ENCODE measurements around the gene AHCYL2. TPM values are rescaled to one million over a fixed set of nuclear protein-coding genes. Genes with fewer than 3 reads are reported as not detected.
A peak's percentile ranks its signal among the peaks of the same experiment; 100 is the strongest.

AHCYL2 gene
- total RNA-seq, 1 experiment from 2014 or later: 17.0 TPM

GRCh38 chr7:129401967-129402860 lies 177.4 kb downstream of the AHCYL2 start:
- DNase-seq (ENCODE audit: low read depth, low spot score) (no peak), ATAC-seq (peak; percentile 57)
- no peak overlapping the region for H3K27ac ChIP-seq (ENCODE audit: low read depth, low read length)
- ChIA-PET CTCF (interaction anchor here (1.0 kb wide), 1 partner anchor 24 kb away, joined by 3 read pairs; no protein-coding TSS in a partner anchor), POLR2A (no interaction called here), RAD21 (ENCODE audit: low non-redundant PET in 1 of 2, low total read pairs in 2 of 2, uncharacterized antibody in 2 of 2, unreplicated experiment in 2 of 2) (no interaction called here)
- no peaks in the 10 kb centered on the region for H3K79me2 ChIP-seq (ENCODE audit: insufficient read depth, low read length)
- peak overlapping the region; percentile 31; the same call in 1 of the 2 replicates for H3K4me2 ChIP-seq (ENCODE audit: low read length)
- H3K9me2 ChIP-seq (ENCODE audit: insufficient read depth): no peaks in the 10 kb centered on the region
- no peak overlapping the region for H3K4me3 ChIP-seq (replicated peaks in 1 of 2; ENCODE audit: low read depth in 1 of 2, low read length in 2 of 2)
- no peaks in the 10 kb centered on the region for H4K20me1 ChIP-seq (ENCODE audit: insufficient read depth)
- no peaks in the 10 kb centered on the region for H3K27me3 ChIP-seq (ENCODE audit: insufficient read depth, low read length)
- peaks cover 7 to 15% of the 10 kb centered on the region in 2 experiments for H3K4me1 ChIP-seq (ENCODE audit: control insufficient read depth in 1 of 2, insufficient read depth in 2 of 2, low read length in 2 of 2)
- intact Hi-C loops (cut with micrococcal nuclease): loop anchor here (5.0 kb wide), 1 partner anchor 70 kb away; no protein-coding TSS in a partner anchor
- TF ChIP-seq POLR2AphosphoS5 (IDR thresholded peaks at IDR 0.05; ENCODE audit: low read depth, low read length) (no peak), ATF3 (IDR thresholded peaks at IDR 0.05) (no peak), CBX3 (IDR thresholded peaks at IDR 0.05; ENCODE audit: low read depth) (no peak), YY1 (IDR thresholded peaks at IDR 0.05; ENCODE audit: extremely low read depth, insufficient replicate concordance, low read depth, low read length) (no peak), ELF1 (IDR thresholded peaks at IDR 0.05; ENCODE audit: borderline replicate concordance, low read depth) (no peak), ZBTB33 (IDR thresholded peaks at IDR 0.05; ENCODE audit: extremely low read depth, insufficient replicate concordance, low read length) (no peak), EZH2phosphoT487 (IDR thresholded peaks at IDR 0.05; ENCODE audit: borderline replicate concordance) (no peak), SIN3A (IDR thresholded peaks at IDR 0.05; ENCODE audit: low read depth) (no peak), CEBPB (IDR thresholded peaks at IDR 0.05; ENCODE audit: low read depth) (no peak), CTCF (IDR thresholded peaks at IDR 0.05 in 2 of 3, conservative IDR thresholded peaks at IDR 0.05 in 1 of 3; ENCODE audit: borderline replicate concordance in 1 of 3, insufficient read depth in 1 of 3, low read depth in 2 of 3, low read length in 2 of 3) (peak in 2 of 3 experiments; percentile 43 to 47; a peak in 3 of 6 replicates), FOSL1 (IDR thresholded peaks at IDR 0.05; ENCODE audit: low read depth) (no peak), ZNF274 (IDR thresholded peaks at IDR 0.05; ENCODE audit: low read depth, low read length) (no peak), EZH2 (IDR thresholded peaks at IDR 0.05) (no peak), SRF (IDR thresholded peaks at IDR 0.05; ENCODE audit: low read depth) (no peak), JUND (IDR thresholded peaks at IDR 0.05) (no peak), RAD21 (IDR thresholded peaks at IDR 0.05; ENCODE audit: low read depth) (peak; percentile 65)
- no TSS peak for BruUV-seq (replicated peaks)
- no peak overlapping the region for H2AFZ ChIP-seq (ENCODE audit: low read depth, low read length, poor library complexity, severe bottlenecking)
- H3K36me3 ChIP-seq (ENCODE audit: control insufficient read depth in 1 of 2, insufficient read depth in 2 of 2, low read length in 2 of 2): no peaks in the 10 kb centered on the region
- H3K9me3 ChIP-seq (ENCODE audit: control insufficient read depth in 1 of 2, insufficient read depth in 1 of 2, low read depth in 1 of 2, low read length in 2 of 2): no peaks in the 10 kb centered on the region
- H3K9ac ChIP-seq (ENCODE audit: low read length): no peak overlapping the region

Data from HCT116 (cell line).